Mesendoderm (in vitro differentiated cells): ENCODE measurements around the gene IPCEF1.

Source experiments
- DNase-seq: peaks from one replicate; pipeline ENCODE4 v3.0.0; 2013
- H2AK5ac ChIP-seq: 2 replicates; pipeline ENCODE4 v1.6.1; 2013; ENCODE audit warnings: low read length, inconsistent platforms
- H2BK120ac ChIP-seq: 2 replicates; pipeline ENCODE4 v1.6.1; 2013; ENCODE audit warnings: low read depth, mild to moderate bottlenecking, low read length, moderate library complexity, mixed read lengths
- H2BK15ac ChIP-seq: replicated peaks from 2 replicates; pipeline ENCODE4 v1.6.1; 2013; ENCODE audit warnings: low read depth, mild to moderate bottlenecking, moderate library complexity
- H2BK5ac ChIP-seq: 2 replicates; pipeline ENCODE4 v1.6.1; 2013; ENCODE audit warnings: low read length, inconsistent platforms
- H3K18ac ChIP-seq: 2 replicates; pipeline ENCODE4 v1.6.1; 2013; ENCODE audit warnings: mild to moderate bottlenecking, low read length, mixed read lengths
- H3K23ac ChIP-seq: one replicate; pipeline ENCODE4 v1.6.1; 2013; ENCODE audit warnings: low read length
- H3K27ac ChIP-seq: 2 replicates; pipeline ENCODE4 v1.5.1; 2013; ENCODE audit warnings: low read depth, mild to moderate bottlenecking, inconsistent platforms, low read length, moderate library complexity
- H3K27me3 ChIP-seq: 2 replicates; pipeline ENCODE4 v1.6.1; 2013; ENCODE audit warnings: low read length, control low read depth, mild to moderate bottlenecking, inconsistent platforms; ENCODE audit not compliant: insufficient read depth, poor library complexity
- H3K36me3 ChIP-seq: 2 replicates; pipeline ENCODE4 v1.6.1; 2013; ENCODE audit warnings: low read length, inconsistent platforms; ENCODE audit not compliant: control insufficient read depth, insufficient read depth
- H3K4ac ChIP-seq: one replicate; pipeline ENCODE4 v1.6.1; 2013; ENCODE audit warnings: low read depth, mild to moderate bottlenecking, low read length, moderate library complexity
- H3K4me1 ChIP-seq: 2 replicates; pipeline ENCODE4 v1.6.1; 2013; ENCODE audit warnings: low read depth, low read length, inconsistent platforms; ENCODE audit not compliant: control insufficient read depth
- H3K4me2 ChIP-seq: 2 replicates; pipeline ENCODE4 v1.6.1; 2013; ENCODE audit warnings: low read length
- H3K4me3 ChIP-seq: 2 replicates; pipeline ENCODE4 v1.5.1; 2013; ENCODE audit warnings: mild to moderate bottlenecking, low read length
- H3K56ac ChIP-seq: one replicate; pipeline ENCODE4 v1.6.1; 2013; ENCODE audit warnings: low read length
- H3K79me1 ChIP-seq: 2 replicates; pipeline ENCODE4 v1.6.1; 2013; ENCODE audit warnings: low read length, inconsistent platforms
- H3K79me2 ChIP-seq: 2 replicates; pipeline ENCODE4 v1.6.1; 2013; ENCODE audit warnings: mild to moderate bottlenecking, low read length; ENCODE audit not compliant: control insufficient read depth, insufficient read depth
- H3K9ac ChIP-seq: 2 replicates; pipeline ENCODE4 v1.6.1; 2013; ENCODE audit warnings: low read length, inconsistent platforms
- H4K5ac ChIP-seq: one replicate; pipeline ENCODE4 v1.6.1; 2013; ENCODE audit warnings: low read length
- H4K8ac ChIP-seq: one replicate; pipeline ENCODE4 v1.6.1; 2013; ENCODE audit warnings: low read depth, mild to moderate bottlenecking, control low read depth, low read length, moderate library complexity
- WGBS: extraction: QIAGEN DNeasy Blood & Tissue Kit; methylation state at CpG from one replicate; pipeline ENCODE4 v1.1.7; 2013; ENCODE audit warnings: low lambda C conversion rate, missing lambda C conversion rate; ENCODE audit not compliant: insufficient coverage; ENCODE audit errors: extremely low coverage; 5-methylcytosine and 5-hydroxymethylcytosine counted together

The IPCEF1 gene

DNA sequence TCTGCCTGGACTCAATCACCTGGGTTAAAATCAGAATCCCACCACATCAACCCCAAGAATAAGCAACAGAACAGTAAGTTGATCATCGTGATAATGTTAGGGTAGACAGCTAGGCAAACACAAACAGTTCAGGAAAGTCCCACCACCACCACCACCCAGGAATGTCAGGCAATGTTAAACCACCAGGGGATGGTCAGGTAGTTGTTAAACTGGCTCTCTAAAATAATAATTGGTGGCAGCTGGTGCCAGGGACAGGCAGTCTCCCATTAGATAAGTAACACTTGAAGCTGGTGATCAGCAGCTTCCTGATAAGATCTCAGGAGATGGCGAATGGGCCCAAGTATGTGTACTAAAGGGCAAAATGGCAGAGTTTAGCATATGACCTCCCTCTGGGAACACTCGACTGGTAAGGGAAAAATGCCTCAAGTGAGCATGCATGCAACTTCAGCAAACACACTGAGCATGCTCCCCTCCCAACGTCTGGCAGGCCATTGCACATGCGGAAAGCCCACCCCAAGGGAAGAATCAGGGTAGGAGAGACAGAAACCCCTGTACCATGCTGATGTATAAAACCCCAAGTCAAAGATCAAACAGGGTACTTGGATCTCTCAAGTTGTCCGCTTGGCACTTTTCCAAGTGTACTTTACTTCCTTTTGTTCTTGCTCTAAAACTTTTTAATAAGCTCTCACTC is 66.6 kb downstream of the IPCEF1 start:
- Histone ChIP-seq H3K4ac (no peak overlapping the region), H2BK5ac (no peak overlapping the region), H4K8ac (no peak overlapping the region), H3K23ac (no peak overlapping the region), H3K27me3 (no peaks in the 10 kb centered on the region), H2BK120ac (no peak overlapping the region), H4K5ac (no peak overlapping the region), H2AK5ac (no peak overlapping the region), H3K79me1 (no peaks in the 10 kb centered on the region), H3K9ac (no peak overlapping the region), H3K27ac (no peak overlapping the region), H3K79me2 (no peaks in the 10 kb centered on the region), H3K36me3 (no peaks in the 10 kb centered on the region), H3K18ac (no peak overlapping the region), H3K4me3 (no peak overlapping the region), H2BK15ac (no peak overlapping the region), H3K56ac (no peak overlapping the region), H3K4me2 (no peak overlapping the region), H3K4me1 (no peaks in the 10 kb centered on the region)
- no CpG with 5 or more reads among the region's 6 CpGs for WGBS
- DNase-seq, result peak; percentile 4

DNA sequence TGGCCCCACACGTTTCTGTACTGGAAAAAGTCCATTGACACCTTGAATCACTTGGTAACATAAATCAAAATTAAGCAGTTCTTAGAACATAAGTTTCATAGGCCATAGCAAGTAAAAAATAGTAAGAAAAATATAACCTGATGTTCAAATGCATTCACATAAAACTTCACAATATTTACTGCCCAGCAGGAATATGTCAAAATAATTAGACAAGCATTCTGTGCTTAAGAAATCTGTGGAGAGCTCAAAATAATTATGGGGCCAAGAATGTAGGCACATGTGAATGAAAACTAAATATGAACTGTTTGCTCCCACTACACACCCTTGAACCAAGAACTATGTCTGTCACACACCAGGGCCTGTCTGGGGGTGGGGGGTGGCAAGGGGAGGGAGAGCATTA is 70.8 kb downstream of the IPCEF1 start:
- H2BK5ac ChIP-seq, result no peak overlapping the region
- no peak overlapping the region for H2BK15ac ChIP-seq
- no peak overlapping the region for H4K8ac ChIP-seq
- no peak overlapping the region for H3K4me3 ChIP-seq
- H3K79me2 ChIP-seq, result no peaks in the 10 kb centered on the region
- no peak overlapping the region for H2AK5ac ChIP-seq
- no peak overlapping the region for H2BK120ac ChIP-seq
- no peak overlapping the region for H3K27ac ChIP-seq
- WGBS, result no CpG with 5 or more reads among the region's 1 CpG
- no peaks in the 10 kb centered on the region for H3K4me1 ChIP-seq
- H4K5ac ChIP-seq, result no peak overlapping the region
- H3K9ac ChIP-seq, result no peak overlapping the region
- no peak overlapping the region for H3K4me2 ChIP-seq
- H3K79me1 ChIP-seq, result no peaks in the 10 kb centered on the region
- no peak overlapping the region for H3K4ac ChIP-seq
- H3K18ac ChIP-seq, result no peak overlapping the region
- no peak for DNase-seq
- H3K36me3 ChIP-seq, result no peaks in the 10 kb centered on the region
- no peak overlapping the region for H3K23ac ChIP-seq
- H3K27me3 ChIP-seq, result no peaks in the 10 kb centered on the region
- H3K56ac ChIP-seq, result no peak overlapping the region

DNA sequence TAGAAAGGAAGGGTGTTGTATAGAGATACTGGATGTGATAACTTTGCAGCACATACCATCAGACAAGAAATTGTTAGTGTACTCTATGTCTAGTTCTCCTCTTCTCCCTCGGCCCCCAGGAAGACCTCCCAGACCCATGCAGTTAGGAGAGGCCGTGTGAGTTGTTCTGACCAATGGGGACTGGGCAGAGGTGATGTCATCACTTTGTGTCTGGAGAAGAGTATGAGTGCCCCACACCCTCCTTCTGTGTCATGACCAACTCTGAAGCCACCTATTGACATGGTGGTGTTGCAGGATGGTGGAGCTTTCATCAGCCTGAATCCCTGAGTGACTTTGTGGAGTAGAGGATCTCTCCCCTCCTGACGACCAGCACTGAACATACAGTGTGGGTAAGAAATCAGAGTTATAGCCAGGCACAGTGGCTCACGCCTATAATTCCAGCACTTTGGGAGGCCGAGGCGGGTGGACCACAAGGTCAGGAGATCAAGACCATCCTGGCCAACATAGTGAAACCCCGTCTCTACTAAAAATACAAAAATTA is 72.2 kb downstream of the IPCEF1 start:
- peak; percentile 5 for DNase-seq

DNA sequence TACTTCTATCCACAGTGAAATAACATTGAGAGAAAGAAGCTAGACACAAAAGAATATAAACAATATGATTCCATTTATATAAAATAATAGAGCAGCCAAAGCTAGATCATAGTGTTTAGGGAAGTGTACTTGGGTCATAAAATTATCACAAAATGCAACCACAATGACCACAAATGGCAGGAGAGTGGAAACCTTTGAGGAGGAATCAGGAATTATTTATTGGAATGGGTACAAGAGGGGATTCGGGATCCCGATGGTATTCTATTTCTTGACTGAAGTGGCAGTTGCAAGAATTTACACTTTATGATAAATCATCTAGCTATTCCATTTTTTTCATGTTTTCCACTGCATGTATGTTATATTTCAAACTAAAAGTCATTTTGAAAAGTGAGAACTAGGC is 76.1 kb downstream of the IPCEF1 start:
- H2BK15ac ChIP-seq, result no peak overlapping the region
- H3K9ac ChIP-seq, result no peak overlapping the region
- WGBS, result no CpG with 5 or more reads among the region's 2 CpGs

More for the DNA sequence above, 72.2 kb downstream of the IPCEF1 start:
- no peak overlapping the region for H3K9ac ChIP-seq
- WGBS, result no CpG with 5 or more reads among the region's 7 CpGs
- no peak overlapping the region for H3K27ac ChIP-seq
- no peak overlapping the region for H3K23ac ChIP-seq
- H3K79me2 ChIP-seq, result no peaks in the 10 kb centered on the region
- no peaks in the 10 kb centered on the region for H3K4me1 ChIP-seq
- no peak overlapping the region for H3K56ac ChIP-seq
- H3K4me2 ChIP-seq, result no peak overlapping the region
- H2BK5ac ChIP-seq, result no peak overlapping the region
- H3K79me1 ChIP-seq, result no peaks in the 10 kb centered on the region
- no peak overlapping the region for H3K4me3 ChIP-seq
- H2BK15ac ChIP-seq, result no peak overlapping the region
- no peaks in the 10 kb centered on the region for H3K27me3 ChIP-seq
- H2BK120ac ChIP-seq, result no peak overlapping the region
- H4K5ac ChIP-seq, result no peak overlapping the region
- H3K18ac ChIP-seq, result no peak overlapping the region
- H3K4ac ChIP-seq, result no peak overlapping the region
- no peak overlapping the region for H4K8ac ChIP-seq
- no peaks in the 10 kb centered on the region for H3K36me3 ChIP-seq
- H2AK5ac ChIP-seq, result no peak overlapping the region

DNA sequence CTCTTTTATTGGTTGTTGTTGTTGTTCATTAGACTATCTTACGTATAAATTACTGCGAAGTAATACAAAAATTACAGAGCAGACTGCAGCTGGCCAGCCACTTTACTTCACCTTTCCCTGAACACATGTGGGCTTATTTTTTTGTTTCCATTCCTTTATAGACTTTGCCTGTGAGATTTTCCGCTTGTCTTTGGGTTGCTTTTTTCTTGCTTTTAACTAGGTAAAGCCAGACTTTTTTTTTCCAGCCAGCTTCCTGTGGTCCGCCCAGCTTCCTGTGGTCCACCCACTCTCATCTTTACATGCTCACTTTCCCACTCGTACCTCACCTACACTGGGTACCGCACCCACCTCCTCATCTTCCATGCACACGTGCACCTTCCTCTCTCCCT is 79.0 kb downstream of the IPCEF1 start:
- H3K56ac ChIP-seq, result no peak overlapping the region
- no peaks in the 10 kb centered on the region for H3K36me3 ChIP-seq
- no peak overlapping the region for H2AK5ac ChIP-seq
- H3K79me1 ChIP-seq, result no peaks in the 10 kb centered on the region
- no peaks in the 10 kb centered on the region for H3K4me1 ChIP-seq
- H2BK5ac ChIP-seq, result no peak overlapping the region
- no peaks in the 10 kb centered on the region for H3K27me3 ChIP-seq
- H2BK120ac ChIP-seq, result no peak overlapping the region
- no peak overlapping the region for H3K18ac ChIP-seq
- no peak overlapping the region for H4K8ac ChIP-seq
- H2BK15ac ChIP-seq, result no peak overlapping the region
- H3K27ac ChIP-seq, result no peak overlapping the region
- H3K4ac ChIP-seq, result no peak overlapping the region
- H3K4me3 ChIP-seq, result no peak overlapping the region
- DNase-seq, result no peak
- WGBS, result no CpG with 5 or more reads among the region's 7 CpGs
- no peak overlapping the region for H3K4me2 ChIP-seq
- H3K79me2 ChIP-seq, result no peaks in the 10 kb centered on the region
- H4K5ac ChIP-seq, result no peak overlapping the region
- H3K23ac ChIP-seq, result no peak overlapping the region
- no peak overlapping the region for H3K9ac ChIP-seq

More for the DNA sequence above, 76.1 kb downstream of the IPCEF1 start:
- Histone ChIP-seq H3K27ac (no peak overlapping the region), H3K36me3 (no peaks in the 10 kb centered on the region), H4K8ac (no peak overlapping the region), H2BK5ac (no peak overlapping the region), H3K4me2 (no peak overlapping the region), H3K4me1 (no peaks in the 10 kb centered on the region), H3K23ac (no peak overlapping the region), H3K79me2 (no peaks in the 10 kb centered on the region), H3K18ac (no peak overlapping the region), H3K4me3 (no peak overlapping the region), H3K27me3 (no peaks in the 10 kb centered on the region), H2BK120ac (no peak overlapping the region), H2AK5ac (no peak overlapping the region), H4K5ac (no peak overlapping the region), H3K4ac (no peak overlapping the region), H3K56ac (no peak overlapping the region), H3K79me1 (no peaks in the 10 kb centered on the region)
- no peak for DNase-seq
